Astrocyte (in vitro differentiated cells and primary cell): ENCODE measurements around the gene BATF3. TPM values are rescaled to one million over a fixed set of nuclear protein-coding genes. Genes with fewer than 3 reads are reported as not detected.
"Not testable (repeated sequence)": the region's sequence is repeated elsewhere in the genome, so short reads cannot be mapped to it uniquely, and the experiment has no call there.

Experiments used
- DNase-seq: peaks from one replicate; pipeline ENCODE4 v3.0.0-alpha.2; 2010; ENCODE audit warnings: low read depth
- FAIRE-seq: peaks from 2 replicates; lab custom pipeline; 2011; peaks lifted over from hg19 to GRCh38; lab: Jason Lieb, UNC
- H2AFZ ChIP-seq: 2 replicates; pipeline ENCODE4 v1.6.0; 2012; ENCODE audit warnings: low read depth, low read length, inconsistent platforms
- H3K27ac ChIP-seq: 2 replicates; pipeline ENCODE4 v1.5.1; 2011; ENCODE audit warnings: low read depth, low read length, inconsistent platforms
- H3K27me3 ChIP-seq: 2 replicates; pipeline ENCODE4 v1.6.0; 2011; ENCODE audit warnings: low read length, inconsistent platforms; ENCODE audit not compliant: insufficient read depth
- H3K36me3 ChIP-seq: 2 replicates; pipeline ENCODE4 v1.5.1; 2011; ENCODE audit warnings: low read length, inconsistent platforms; ENCODE audit not compliant: insufficient read depth
- H3K4me1 ChIP-seq: 2 replicates; pipeline ENCODE4 v1.5.1; 2011; ENCODE audit warnings: low read length, inconsistent platforms; ENCODE audit not compliant: insufficient read depth
- H3K4me2 ChIP-seq: 2 replicates; pipeline ENCODE4 v1.6.0; 2012; ENCODE audit warnings: low read length, inconsistent platforms
- H3K4me3 ChIP-seq: 2 replicates; pipeline ENCODE4 v1.5.1; 2011; ENCODE audit warnings: low read depth, mild to moderate bottlenecking, low read length, inconsistent platforms; ENCODE audit not compliant: insufficient read depth
- H3K79me2 ChIP-seq: 2 replicates; pipeline ENCODE4 v1.6.0; 2012; ENCODE audit warnings: mild to moderate bottlenecking, low read length, inconsistent platforms; ENCODE audit not compliant: insufficient read depth
- H3K9ac ChIP-seq: 2 replicates; pipeline ENCODE4 v1.6.0; 2012; ENCODE audit warnings: mild to moderate bottlenecking, low read length, inconsistent platforms
- H3K9me3 ChIP-seq: 2 replicates; pipeline ENCODE4 v1.5.1; 2012; ENCODE audit warnings: low read depth, mild to moderate bottlenecking, low read length, inconsistent platforms; ENCODE audit not compliant: insufficient read depth
- H4K20me1 ChIP-seq: 2 replicates; pipeline ENCODE4 v1.6.0; 2012; ENCODE audit warnings: low read length, inconsistent platforms; ENCODE audit not compliant: insufficient read depth
- H3K27ac Mint-ChIP-seq: one replicate; pipeline ENCODE4 v1.8.0; 2021; ENCODE audit warnings: mild to moderate bottlenecking, mixed read lengths; ENCODE audit not compliant: unreplicated experiment
- H3K27me3 Mint-ChIP-seq: one replicate; pipeline ENCODE4 v1.8.0; 2021; ENCODE audit warnings: low read depth, mixed read lengths; ENCODE audit not compliant: unreplicated experiment
- H3K36me3 Mint-ChIP-seq: one replicate; pipeline ENCODE4 v1.8.0; 2021; ENCODE audit warnings: low read depth, mixed read lengths; ENCODE audit not compliant: unreplicated experiment
- H3K4me1 Mint-ChIP-seq: one replicate; pipeline ENCODE4 v1.8.0; 2021; ENCODE audit warnings: low read depth, mixed read lengths; ENCODE audit not compliant: unreplicated experiment
- H3K4me3 Mint-ChIP-seq: one replicate; pipeline ENCODE4 v1.8.0; 2021; ENCODE audit warnings: mild to moderate bottlenecking, moderate library complexity, mixed read lengths; ENCODE audit not compliant: unreplicated experiment
- H3K9me3 Mint-ChIP-seq: one replicate; pipeline ENCODE4 v1.8.0; 2021; ENCODE audit warnings: mild to moderate bottlenecking, mixed read lengths; ENCODE audit not compliant: unreplicated experiment
- CTCF ChIP-seq: IDR thresholded peaks from 2 replicates; pipeline ENCODE4 v1.5.1; 2011; ENCODE audit warnings: low read depth, mild to moderate bottlenecking, inconsistent platforms, low read length, moderate library complexity; ENCODE audit not compliant: insufficient read depth
- EZH2 ChIP-seq: IDR thresholded peaks from 2 replicates; pipeline ENCODE4 v1.6.1; 2012; ENCODE audit warnings: mild to moderate bottlenecking, low read length, inconsistent platforms; ENCODE audit not compliant: insufficient read depth
- total RNA-seq: library from RNA; stranded (reverse); gene quantifications from 2 replicates; pipeline ENCODE4 v1.2.1, GENCODE V29; 2021

The BATF3 gene
- total RNA-seq, 1 donor from 2014 or later, result 1.9 TPM

- no peak overlapping the region for H2AFZ ChIP-seq
- H3K27me3 Mint-ChIP-seq, result peaks cover 12% of the 10 kb centered on the region
- H3K4me3 Mint-ChIP-seq, result peak overlapping the region; percentile 54
- TF ChIP-seq EZH2, result no peak
- TF ChIP-seq CTCF, result no peak
- H3K4me2 ChIP-seq, result peak overlapping the region; percentile 91
- FAIRE-seq (no peak), DNase-seq (no peak)
- H3K9me3 Mint-ChIP-seq, result peaks cover 3% of the 10 kb centered on the region
- no peak overlapping the region for H3K27ac ChIP-seq
- H3K79me2 ChIP-seq, result no peaks in the 10 kb centered on the region
- no peaks in the 10 kb centered on the region for H3K36me3 ChIP-seq
- H4K20me1 ChIP-seq, result no peaks in the 10 kb centered on the region
- peaks cover 23% of the 10 kb centered on the region for H3K4me1 ChIP-seq
- no peaks in the 10 kb centered on the region for H3K36me3 Mint-ChIP-seq
- H3K4me1 Mint-ChIP-seq, result peaks cover 23% of the 10 kb centered on the region
- H3K27me3 ChIP-seq, result peaks cover 1% of the 10 kb centered on the region
- H3K4me3 ChIP-seq, result no peak overlapping the region
- H3K27ac Mint-ChIP-seq, result no peak overlapping the region
- H3K9ac ChIP-seq, result no peak overlapping the region
- no peaks in the 10 kb centered on the region for H3K9me3 ChIP-seq
Measured at GRCh38 chr1:212664409-212665199, 35.0 kb downstream of the BATF3 start.

- not testable (repeated sequence) for H3K36me3 Mint-ChIP-seq
Measured at GRCh38 chr1:212658250-212658649, 41.4 kb downstream of the BATF3 start.

GRCh38 chr1:212656730-212657129 is 42.9 kb downstream of the BATF3 start:
- Histone ChIP-seq H3K27ac (no peak overlapping the region), H3K4me1 (peaks cover 6% of the 10 kb centered on the region), H3K9ac (no peak overlapping the region), H3K36me3 (no peaks in the 10 kb centered on the region), H3K4me3 (no peak overlapping the region), H2AFZ (no peak overlapping the region), H3K27me3 (peaks cover 2% of the 10 kb centered on the region), H3K79me2 (no peaks in the 10 kb centered on the region), H3K9me3 (no peaks in the 10 kb centered on the region), H4K20me1 (no peaks in the 10 kb centered on the region), H3K4me2 (no peak overlapping the region)
- Mint-ChIP-seq H3K9me3 (peaks cover 2% of the 10 kb centered on the region), H3K27me3 (peaks cover 22% of the 10 kb centered on the region), H3K4me1 (no peaks in the 10 kb centered on the region), H3K36me3 (no peaks in the 10 kb centered on the region), H3K27ac (no peak overlapping the region), H3K4me3 (no peak overlapping the region)
- TF ChIP-seq CTCF, result no peak
- no peak for TF ChIP-seq EZH2
- FAIRE-seq (no peak), DNase-seq (no peak)

More at GRCh38 chr1:212658250-212658649, 41.4 kb downstream of the BATF3 start:
- not testable (repeated sequence) for H3K27ac Mint-ChIP-seq, H3K9me3 Mint-ChIP-seq, DNase-seq, FAIRE-seq, H3K36me3 ChIP-seq, H3K79me2 ChIP-seq, H3K27ac ChIP-seq, H3K9me3 ChIP-seq, H3K4me1 Mint-ChIP-seq, H2AFZ ChIP-seq, H4K20me1 ChIP-seq, H3K4me2 ChIP-seq, H3K4me3 Mint-ChIP-seq, H3K4me1 ChIP-seq, H3K27me3 ChIP-seq, H3K9ac ChIP-seq, H3K4me3 ChIP-seq
- H3K27me3 Mint-ChIP-seq, result peaks cover 22% of the 10 kb centered on the region
